ENCODE measurements around the gene ABHD12. TPM values are rescaled to one million over a fixed set of nuclear protein-coding genes. Genes with fewer than 3 reads are reported as not detected.
"Not testable (repeated sequence)": the region's sequence is repeated elsewhere in the genome, so short reads cannot be mapped to it uniquely, and the experiment has no call there.

ABHD12 gene
- total RNA-seq, 1 donor: 17.0 TPM

DNA sequence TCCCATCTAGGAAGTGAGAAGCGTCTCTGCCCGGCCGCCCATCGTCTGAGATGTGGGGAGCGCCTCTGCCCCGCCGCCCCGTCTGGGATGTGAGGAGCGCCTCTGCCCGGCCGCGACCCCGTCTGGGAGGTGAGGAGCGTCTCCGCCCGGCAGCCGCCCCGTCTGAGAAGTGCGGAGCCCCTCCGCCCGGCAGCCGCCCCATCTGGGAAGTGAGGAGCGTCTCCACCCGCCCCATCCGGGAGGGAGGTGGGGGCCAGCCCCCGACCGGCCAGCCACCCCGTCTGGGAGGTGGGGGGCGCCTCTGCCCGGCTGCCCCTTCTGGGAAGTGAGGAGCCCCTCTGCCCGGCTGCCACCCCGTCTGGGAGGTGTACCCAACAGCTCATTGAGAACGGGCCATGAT lies 77.9 kb downstream of the ABHD12 start:
- not testable (repeated sequence) for H3K27me3 ChIP-seq (ENCODE audit: insufficient read depth, low read length); H3K9me3 ChIP-seq (ENCODE audit: low read depth, low read length); H3K4me3 ChIP-seq (ENCODE audit: low read length)
- H3K4me1 ChIP-seq (ENCODE audit: insufficient read depth, low read length): peaks cover 29% of the 10 kb centered on the region

DNA sequence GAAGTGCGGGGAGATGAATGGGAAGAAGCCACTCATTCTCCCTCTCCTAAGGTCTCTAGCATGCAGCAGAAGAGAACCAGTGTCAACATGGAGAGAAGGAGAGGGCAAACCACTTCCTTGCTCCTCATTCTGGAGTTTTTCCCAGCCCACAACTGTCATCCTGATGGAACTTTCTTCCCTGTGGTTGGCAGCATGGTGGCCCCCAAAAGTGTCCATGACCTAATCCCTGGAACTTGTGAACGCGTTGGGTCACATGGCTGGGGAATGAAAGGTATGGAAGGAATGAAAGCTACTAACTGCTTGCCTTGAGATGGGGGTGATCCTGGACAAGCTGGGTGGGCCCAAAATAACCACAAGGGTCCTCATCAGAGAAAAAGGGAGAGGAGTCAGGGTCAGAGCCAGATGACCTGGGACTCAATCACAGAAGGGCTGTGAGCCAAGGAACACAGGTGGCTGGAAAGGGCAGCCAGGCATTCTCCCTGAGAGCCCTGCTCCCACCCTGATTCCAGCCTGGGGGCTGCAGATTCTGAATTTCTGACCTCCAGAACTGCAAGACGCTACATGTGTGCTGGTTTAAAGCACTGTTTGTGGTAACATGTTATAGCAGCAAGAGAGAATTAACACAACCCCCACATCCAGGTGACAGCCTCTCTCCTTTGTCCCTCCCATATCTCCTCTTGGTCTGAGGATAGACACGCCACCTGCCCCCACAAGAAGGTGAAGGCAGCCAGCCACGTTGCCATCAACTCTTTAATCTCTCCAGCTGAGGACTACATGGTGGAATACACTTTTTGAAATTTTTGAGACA lies 79.5 kb downstream of the ABHD12 start:
- H3K4me3 ChIP-seq (ENCODE audit: low read length): no peak overlapping the region

DNA sequence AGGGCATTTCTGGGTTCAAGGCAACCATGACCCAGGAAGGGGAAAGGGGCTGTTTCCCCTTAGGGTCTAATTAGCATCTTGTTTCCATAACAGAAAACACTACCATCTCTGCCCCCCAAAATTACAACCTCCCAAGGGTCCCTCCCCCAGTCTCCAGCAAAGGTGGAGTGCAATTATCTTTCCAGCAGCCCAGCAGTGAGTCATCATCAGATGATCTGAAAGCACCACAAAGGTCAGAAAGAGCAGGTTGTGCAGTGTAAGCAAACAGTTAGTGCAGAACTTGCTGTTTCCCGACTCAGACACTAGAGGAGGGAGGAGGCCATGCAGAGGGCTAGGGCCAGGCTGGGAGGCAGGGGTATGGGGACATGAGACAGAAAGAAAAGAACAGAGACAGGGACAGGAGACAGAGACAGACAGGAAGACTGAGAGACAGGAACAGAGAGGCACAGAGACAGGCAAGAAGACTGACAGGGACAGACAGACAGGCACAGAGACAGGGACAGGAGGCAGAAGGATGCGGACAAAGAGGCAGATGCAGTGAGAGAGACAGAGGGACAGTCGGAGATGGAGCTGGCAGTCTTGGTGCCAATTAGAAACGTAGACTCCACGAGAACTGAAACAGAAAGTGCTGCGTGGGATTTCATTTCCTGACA lies 80.2 kb downstream of the ABHD12 start:
- Histone ChIP-seq H3K4me3 (ENCODE audit: low read length) (no peak overlapping the region), H3K9me3 (ENCODE audit: low read depth, low read length) (no peaks in the 10 kb centered on the region), H3K4me1 (ENCODE audit: insufficient read depth, low read length) (peaks cover 21% of the 10 kb centered on the region), H3K27me3 (ENCODE audit: insufficient read depth, low read length) (no peaks in the 10 kb centered on the region)

More for the DNA sequence above, 79.5 kb downstream of the ABHD12 start:
- Histone ChIP-seq H3K4me1 (ENCODE audit: insufficient read depth, low read length) (peaks cover 21% of the 10 kb centered on the region), H3K9me3 (ENCODE audit: low read depth, low read length) (no peaks in the 10 kb centered on the region), H3K27me3 (ENCODE audit: insufficient read depth, low read length) (no peaks in the 10 kb centered on the region)

DNA sequence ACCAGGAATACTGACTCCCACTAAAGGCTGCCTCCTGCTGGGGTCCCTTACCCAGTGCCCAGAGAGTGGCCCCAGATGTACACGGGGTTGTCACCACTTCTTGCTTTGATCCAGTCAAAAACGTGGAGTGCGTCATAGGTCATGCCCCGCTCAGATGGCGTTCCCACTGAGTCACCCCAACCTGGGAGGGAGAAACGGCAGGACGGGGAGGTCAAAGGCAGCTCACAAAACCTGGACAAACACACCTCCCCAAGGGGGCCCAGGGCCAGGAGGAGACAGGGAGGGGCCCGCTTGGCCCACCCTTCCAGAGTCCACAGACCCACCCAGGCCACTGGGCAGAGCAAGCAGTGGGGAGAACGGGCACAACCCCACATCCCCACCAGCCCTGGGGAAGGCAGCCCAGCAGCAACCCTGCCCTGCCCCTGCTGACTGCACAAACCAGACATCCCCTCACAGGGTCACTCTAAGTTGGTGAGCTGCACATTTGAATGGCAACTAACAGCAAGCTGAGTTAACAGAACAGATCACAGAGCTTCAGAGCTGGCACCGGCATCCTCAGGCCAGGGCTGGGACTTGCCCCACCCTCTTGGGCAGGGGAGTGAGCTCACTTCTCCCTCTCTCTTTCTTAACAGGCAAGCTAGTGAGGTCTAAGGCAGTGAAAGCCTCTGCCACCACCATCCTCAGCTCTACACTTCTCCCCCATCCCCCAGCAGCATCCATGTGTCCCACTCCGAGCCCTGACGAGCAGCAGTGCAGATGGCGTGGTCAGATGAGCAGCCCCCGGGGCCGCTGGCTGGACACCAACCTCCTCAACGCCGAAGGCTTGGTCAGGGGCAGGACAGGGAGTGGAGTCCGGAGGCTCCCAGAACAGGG lies 81.0 kb downstream of the ABHD12 start:
- Histone ChIP-seq H3K27me3 (ENCODE audit: insufficient read depth, low read length) (no peaks in the 10 kb centered on the region), H3K4me1 (ENCODE audit: insufficient read depth, low read length) (peaks cover 21% of the 10 kb centered on the region), H3K4me3 (ENCODE audit: low read length) (no peak overlapping the region), H3K9me3 (ENCODE audit: low read depth, low read length) (no peaks in the 10 kb centered on the region)

DNA sequence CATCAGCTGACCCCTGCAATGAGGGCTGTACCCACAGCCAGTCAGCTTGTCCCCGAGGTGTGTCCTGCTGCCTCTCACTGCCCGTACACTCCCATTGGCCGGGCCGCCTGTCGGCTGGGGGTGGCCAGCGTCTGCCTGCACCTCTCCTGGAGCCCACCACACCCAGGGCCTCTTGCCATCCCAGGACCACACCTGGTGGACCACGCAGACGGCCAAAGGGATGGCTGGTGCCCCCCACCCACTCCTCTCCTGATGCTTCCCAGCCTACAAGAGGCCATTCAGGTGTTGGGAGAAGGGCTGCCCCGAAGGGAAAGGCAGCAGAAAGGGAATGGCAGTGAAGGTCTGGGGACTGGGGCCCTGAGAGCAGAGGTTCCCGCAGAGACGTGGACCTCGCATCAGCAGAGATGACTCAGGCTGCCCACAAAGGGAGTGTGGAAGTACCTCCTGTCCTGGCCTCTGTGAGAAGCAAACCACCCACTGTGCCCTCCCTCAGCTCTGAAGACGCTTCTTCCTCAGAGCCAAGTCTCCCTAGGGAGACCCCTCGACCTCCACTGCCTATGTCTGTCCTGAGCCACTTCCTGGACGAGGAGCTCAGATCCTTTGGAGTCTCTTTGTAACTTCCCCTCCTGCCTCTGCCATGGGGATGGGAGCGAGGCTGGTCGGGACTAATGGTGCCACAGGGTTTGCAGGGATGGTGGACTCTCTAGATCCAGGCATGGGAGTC lies 81.8 kb downstream of the ABHD12 start:
- Histone ChIP-seq H3K4me1 (ENCODE audit: insufficient read depth, low read length) (peaks cover 21% of the 10 kb centered on the region), H3K27me3 (ENCODE audit: insufficient read depth, low read length) (no peaks in the 10 kb centered on the region), H3K4me3 (ENCODE audit: low read length) (no peak overlapping the region), H3K9me3 (ENCODE audit: low read depth, low read length) (no peaks in the 10 kb centered on the region)

DNA sequence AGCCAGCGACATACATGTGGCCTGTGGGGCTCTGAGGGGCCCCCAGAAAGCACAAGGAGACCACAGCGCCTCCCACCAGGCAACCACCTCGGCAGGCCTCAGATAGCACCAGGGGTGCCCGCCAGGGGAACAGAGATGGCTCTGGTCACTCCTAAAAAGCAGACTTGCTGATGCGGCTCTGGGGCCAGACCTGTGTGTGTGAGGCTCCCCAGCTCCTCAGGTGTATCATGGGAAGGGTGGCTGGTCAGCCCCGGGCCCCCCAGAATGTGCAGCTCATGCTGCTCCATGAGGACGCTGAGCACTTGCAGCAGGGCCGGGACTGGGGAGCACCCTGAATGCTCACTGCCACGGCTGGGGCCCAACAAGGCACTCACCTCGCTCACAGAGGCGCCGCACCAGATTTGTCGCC lies 82.5 kb downstream of the ABHD12 start:
- Histone ChIP-seq H3K9me3 (ENCODE audit: low read depth, low read length) (no peaks in the 10 kb centered on the region), H3K27me3 (ENCODE audit: insufficient read depth, low read length) (no peaks in the 10 kb centered on the region), H3K4me1 (ENCODE audit: insufficient read depth, low read length) (peaks cover 21% of the 10 kb centered on the region), H3K4me3 (ENCODE audit: low read length) (no peak overlapping the region)

DNA sequence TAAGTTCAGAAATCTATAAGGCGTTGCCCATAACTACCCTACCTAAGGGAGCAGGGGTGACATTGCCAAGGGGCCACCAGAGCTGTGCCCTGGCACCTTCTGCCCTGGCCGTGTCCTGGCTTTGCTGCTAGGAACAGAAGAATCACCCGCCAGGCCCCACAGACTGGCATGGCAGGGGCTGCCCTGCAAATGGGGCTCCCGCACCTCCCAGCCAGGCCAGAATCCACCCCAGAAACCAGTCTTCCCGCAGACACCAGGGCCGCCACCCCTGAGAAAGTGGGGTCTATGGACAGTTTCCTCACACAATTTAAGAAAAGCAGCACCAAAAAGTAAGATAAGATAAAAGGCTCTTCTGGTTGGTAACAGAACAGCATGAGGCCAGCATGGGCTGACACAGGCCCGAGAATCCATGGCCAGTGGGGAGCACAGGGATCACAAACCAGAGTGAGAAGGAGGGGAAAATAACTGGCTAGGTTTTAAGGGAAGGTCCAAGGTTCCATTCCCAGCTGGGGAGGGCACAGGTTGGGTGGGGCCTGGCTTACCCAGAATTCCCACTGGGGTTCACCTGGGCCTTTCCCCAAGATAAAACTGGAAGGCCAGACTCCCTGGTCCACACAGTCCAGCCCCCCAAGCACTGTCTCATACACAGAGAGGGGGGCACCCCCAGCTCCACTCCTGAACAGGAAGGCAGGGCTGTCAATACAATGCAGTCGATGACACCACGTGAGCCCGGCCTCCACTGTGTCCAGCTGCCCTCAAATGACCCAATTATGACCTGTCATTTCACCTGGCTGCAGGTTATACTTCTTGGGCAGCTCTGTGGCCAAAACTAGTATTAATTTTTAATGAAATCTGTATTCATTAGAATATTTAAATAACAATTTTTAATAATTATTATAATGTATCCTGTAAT lies 83.4 kb downstream of the ABHD12 start:
- Histone ChIP-seq H3K27me3 (ENCODE audit: insufficient read depth, low read length) (no peaks in the 10 kb centered on the region), H3K4me3 (ENCODE audit: low read length) (no peak overlapping the region), H3K9me3 (ENCODE audit: low read depth, low read length) (no peaks in the 10 kb centered on the region), H3K4me1 (ENCODE audit: insufficient read depth, low read length) (peaks cover 21% of the 10 kb centered on the region)

DNA sequence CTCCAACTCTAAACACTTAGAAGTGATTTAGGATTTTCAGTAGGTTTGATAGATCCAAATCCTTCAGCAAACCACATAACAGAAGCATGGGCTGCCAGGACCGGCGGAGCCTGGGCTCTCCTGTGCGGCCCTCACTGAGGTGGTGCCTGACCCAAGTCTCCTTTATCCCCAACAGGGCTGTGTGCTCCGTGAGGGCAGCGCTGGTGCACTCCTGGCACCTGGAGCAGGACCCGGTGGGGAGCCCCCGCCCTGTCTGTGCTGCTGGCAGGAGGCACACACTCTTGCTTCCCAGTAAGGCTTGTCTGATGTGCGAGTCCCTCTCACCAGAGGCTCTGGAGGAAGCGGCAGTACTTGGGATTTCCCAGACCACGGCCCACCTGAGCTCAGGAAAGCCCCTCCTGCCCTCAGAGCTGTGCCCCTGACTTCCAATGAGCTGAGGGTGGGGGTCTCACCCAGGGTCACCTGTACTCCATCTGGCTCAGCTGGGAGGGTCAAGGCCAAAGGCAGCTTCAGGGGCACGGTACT lies 86.5 kb downstream of the ABHD12 start:
- Histone ChIP-seq H3K9me3 (ENCODE audit: low read depth, low read length) (no peaks in the 10 kb centered on the region), H3K27me3 (ENCODE audit: insufficient read depth, low read length) (no peaks in the 10 kb centered on the region), H3K4me3 (ENCODE audit: low read length) (no peak overlapping the region), H3K4me1 (ENCODE audit: insufficient read depth, low read length) (no peaks in the 10 kb centered on the region)

DNA sequence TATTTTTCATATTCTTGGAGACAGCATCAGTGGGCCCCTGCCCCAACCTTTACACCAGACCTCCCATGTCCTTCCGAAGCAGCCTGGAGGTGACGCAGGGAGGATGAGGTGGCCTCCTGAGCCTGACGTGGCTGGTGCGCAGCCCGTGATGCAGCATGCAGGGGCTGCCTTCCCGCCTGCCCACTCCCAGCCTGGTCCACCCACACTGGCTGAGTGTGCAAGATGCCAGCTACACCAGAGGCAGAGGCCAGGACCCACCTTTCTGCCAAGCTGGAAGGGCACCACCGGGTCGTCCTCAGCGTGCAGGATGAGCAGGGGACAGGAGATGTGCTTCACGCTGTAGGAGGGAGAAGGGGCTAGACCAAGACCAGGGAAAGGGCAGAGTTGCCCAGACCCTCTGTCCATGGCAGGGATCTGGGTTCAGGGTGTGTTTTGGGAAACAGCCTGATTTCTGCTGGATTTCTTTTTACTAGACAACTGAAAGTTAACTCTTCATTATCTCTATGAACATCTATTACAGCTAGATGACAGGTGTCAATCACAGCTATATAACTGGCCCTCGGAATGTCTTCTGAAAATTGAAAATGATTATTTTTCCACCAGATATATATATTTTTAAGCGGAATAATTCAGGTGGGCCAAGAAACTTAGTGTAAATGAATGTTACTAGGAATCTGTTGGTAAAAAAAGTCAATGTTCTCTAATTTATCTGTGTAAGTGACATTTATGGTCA lies 87.2 kb downstream of the ABHD12 start:
- Histone ChIP-seq H3K27me3 (ENCODE audit: insufficient read depth, low read length) (no peaks in the 10 kb centered on the region), H3K9me3 (ENCODE audit: low read depth, low read length) (no peaks in the 10 kb centered on the region), H3K4me3 (ENCODE audit: low read length) (no peak overlapping the region), H3K4me1 (ENCODE audit: insufficient read depth, low read length) (no peaks in the 10 kb centered on the region)

DNA sequence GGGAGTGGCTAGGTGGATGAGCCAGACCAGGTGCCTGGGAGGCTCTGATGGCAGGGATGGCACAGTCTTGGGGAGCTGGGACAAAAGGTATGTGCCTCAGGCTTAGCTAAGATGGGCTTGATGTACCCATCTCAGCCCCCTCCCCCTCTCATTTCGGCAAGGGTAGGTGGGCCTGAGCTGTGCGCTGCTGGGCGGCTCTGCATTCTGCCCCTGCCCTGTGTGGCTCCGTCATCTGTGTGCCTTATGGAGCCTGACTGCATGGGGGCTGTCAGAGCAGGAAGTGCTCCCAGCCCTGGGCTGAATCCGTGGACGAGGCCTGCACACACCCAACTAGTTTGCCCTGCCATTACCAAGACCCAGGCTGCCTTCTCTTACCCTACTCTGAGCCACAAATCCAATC lies 88.0 kb downstream of the ABHD12 start:
- Histone ChIP-seq H3K9me3 (ENCODE audit: low read depth, low read length) (no peaks in the 10 kb centered on the region), H3K4me1 (ENCODE audit: insufficient read depth, low read length) (no peaks in the 10 kb centered on the region), H3K27me3 (ENCODE audit: insufficient read depth, low read length) (no peaks in the 10 kb centered on the region), H3K4me3 (ENCODE audit: low read length) (no peak overlapping the region)

DNA sequence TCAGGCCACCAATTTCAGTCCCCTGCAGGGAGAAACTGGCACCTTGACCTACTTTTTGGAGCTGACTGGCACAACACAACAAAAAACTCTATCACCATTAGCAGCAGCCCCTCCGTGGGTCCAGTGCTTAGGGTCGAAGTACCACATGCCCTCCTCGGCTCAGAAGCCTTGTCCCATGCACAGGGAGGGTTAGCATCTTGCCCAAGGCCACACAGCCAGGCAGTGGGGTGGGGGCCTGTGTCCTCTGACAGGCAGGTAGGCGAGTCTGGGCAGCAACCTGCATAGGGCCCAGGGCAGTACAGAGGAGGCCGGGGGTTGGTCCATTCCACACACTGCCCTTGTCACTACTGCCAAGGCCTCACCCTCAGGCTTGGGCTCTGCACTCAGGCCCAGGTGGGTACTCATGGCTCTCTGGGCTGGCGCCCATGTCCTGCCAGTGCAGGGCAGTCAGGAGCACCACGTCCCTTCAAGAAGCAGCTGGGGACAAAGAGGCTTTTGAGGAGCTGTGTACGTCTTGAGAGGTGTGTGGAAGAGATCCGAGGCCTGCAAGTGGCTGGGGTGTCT lies 89.2 kb downstream of the ABHD12 start:
- Histone ChIP-seq H3K4me1 (ENCODE audit: insufficient read depth, low read length) (no peaks in the 10 kb centered on the region), H3K4me3 (ENCODE audit: low read length) (no peak overlapping the region), H3K27me3 (ENCODE audit: insufficient read depth, low read length) (no peaks in the 10 kb centered on the region), H3K9me3 (ENCODE audit: low read depth, low read length) (no peaks in the 10 kb centered on the region)

DNA sequence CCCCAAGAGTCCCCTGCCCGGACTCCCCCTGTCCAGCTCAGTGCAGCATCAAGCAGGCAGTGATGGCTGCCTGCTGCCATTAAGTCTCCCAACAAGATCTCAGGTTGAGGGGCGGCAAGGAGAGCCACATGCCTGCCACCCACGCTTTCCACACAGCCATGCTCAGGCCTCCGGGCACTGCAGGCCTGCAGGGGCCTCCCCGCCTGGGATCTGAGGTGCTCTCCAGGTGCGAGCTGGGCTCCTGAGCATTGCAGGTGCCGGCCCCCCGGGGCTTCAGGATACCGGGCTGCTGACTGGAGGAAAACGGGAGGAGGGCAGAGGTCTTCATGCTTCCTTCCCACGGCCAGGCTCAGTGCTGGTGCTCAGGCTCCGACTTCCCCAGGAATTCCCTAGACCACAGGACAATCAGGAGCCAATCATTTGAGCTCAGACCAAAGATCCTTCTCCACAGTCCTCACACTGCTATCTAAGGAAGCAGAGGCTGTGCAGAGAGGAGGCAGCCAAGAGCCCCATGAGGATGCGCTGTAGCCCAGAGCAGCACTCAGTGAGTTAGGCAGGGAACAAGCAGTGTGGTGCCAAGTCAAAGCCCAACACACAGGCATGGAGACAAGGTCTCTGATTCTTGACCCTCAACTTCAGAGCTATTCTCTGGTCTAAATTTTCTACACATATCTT lies 90.0 kb downstream of the ABHD12 start:
- Histone ChIP-seq H3K27me3 (ENCODE audit: insufficient read depth, low read length) (no peaks in the 10 kb centered on the region), H3K9me3 (ENCODE audit: low read depth, low read length) (no peaks in the 10 kb centered on the region), H3K4me3 (ENCODE audit: low read length) (no peak overlapping the region), H3K4me1 (ENCODE audit: insufficient read depth, low read length) (no peaks in the 10 kb centered on the region)

Data from mononuclear cell (primary cell).